Measurements from ENCODE around the gene CCDC195. TPM values are rescaled to one million over a fixed set of nuclear protein-coding genes. Genes with fewer than 3 reads are reported as not detected.

Gene CCDC195
- total and polyA plus RNA-seq, 4 donors = not detected

GRCh38 chr2:224685121-224685520 lies 31.0 kb downstream of the CCDC195 start:
- Histone ChIP-seq H3K36me3 (ENCODE audit: control insufficient read depth in 4 of 4, insufficient read depth in 4 of 4, low read length in 4 of 4) (no peaks in the 10 kb centered on the region), H3K4me3 (no peak overlapping the region), H3K9ac (ENCODE audit: insufficient read depth in 1 of 2, low read length in 2 of 2) (no peak overlapping the region), H3K27me3 (ENCODE audit: control insufficient read depth in 3 of 3, insufficient read depth in 3 of 3, low read length in 2 of 3) (no peaks in the 10 kb centered on the region), H3K27ac (ENCODE audit: low read depth in 1 of 2, low read length in 1 of 2) (no peak overlapping the region), H3K4me1 (ENCODE audit: control insufficient read depth in 5 of 5, insufficient read depth in 5 of 5, low read length in 5 of 5) (no peaks in the 10 kb centered on the region), H3K9me3 (ENCODE audit: control insufficient read depth in 4 of 4, insufficient read depth in 3 of 4, low read length in 3 of 4) (no peaks in the 10 kb centered on the region)
- ATAC-seq (ENCODE audit: insufficient read depth, low FRiP score) = no peak
- no peak for TF ChIP-seq CTCF (IDR thresholded peaks at IDR 0.05; ENCODE audit: control extremely low read depth, extremely low read depth)
- DNase-seq = no peak

GRCh38 chr2:224682134-224682533 lies 34.0 kb downstream of the CCDC195 start:
- no peak overlapping the region for H3K9ac ChIP-seq (ENCODE audit: insufficient read depth in 1 of 2, low read length in 2 of 2)
- ATAC-seq (ENCODE audit: insufficient read depth, low FRiP score) (no peak), DNase-seq (no peak)
- TF ChIP-seq CTCF (IDR thresholded peaks at IDR 0.05; ENCODE audit: control extremely low read depth, extremely low read depth) = no peak
- 44 to 79% methylated on average over 1 of the region's 1 CpG for WGBS, 2 donors
- H3K9me3 ChIP-seq (ENCODE audit: control insufficient read depth in 4 of 4, insufficient read depth in 3 of 4, low read length in 3 of 4) = no peaks in the 10 kb centered on the region
- no peak overlapping the region for H3K4me3 ChIP-seq
- no peak overlapping the region for H3K27ac ChIP-seq (ENCODE audit: low read depth in 1 of 2, low read length in 1 of 2)
- H3K27me3 ChIP-seq (ENCODE audit: control insufficient read depth in 3 of 3, insufficient read depth in 3 of 3, low read length in 2 of 3) = no peaks in the 10 kb centered on the region
- H3K36me3 ChIP-seq (ENCODE audit: control insufficient read depth in 4 of 4, insufficient read depth in 4 of 4, low read length in 4 of 4) = no peaks in the 10 kb centered on the region
- no peaks in the 10 kb centered on the region for H3K4me1 ChIP-seq (ENCODE audit: control insufficient read depth in 5 of 5, insufficient read depth in 5 of 5, low read length in 5 of 5)

GRCh38 chr2:224671731-224672130 lies 44.4 kb downstream of the CCDC195 start:
- DNase-seq (peak in 1 of 3 donors; percentile 4), ATAC-seq (ENCODE audit: insufficient read depth, low FRiP score) (no peak)
- 73 to 86% methylated on average over 1 of the region's 1 CpG for WGBS, 2 donors
- no peaks in the 10 kb centered on the region for H3K4me1 ChIP-seq (ENCODE audit: control insufficient read depth in 5 of 5, insufficient read depth in 5 of 5, low read length in 5 of 5)
- no peak for TF ChIP-seq CTCF (IDR thresholded peaks at IDR 0.05; ENCODE audit: control extremely low read depth, extremely low read depth)
- H3K36me3 ChIP-seq (ENCODE audit: control insufficient read depth in 4 of 4, insufficient read depth in 4 of 4, low read length in 4 of 4) = no peaks in the 10 kb centered on the region
- H3K4me3 ChIP-seq = no peak overlapping the region
- no peaks in the 10 kb centered on the region for H3K27me3 ChIP-seq (ENCODE audit: control insufficient read depth in 3 of 3, insufficient read depth in 3 of 3, low read length in 2 of 3)
- H3K9ac ChIP-seq (ENCODE audit: insufficient read depth in 1 of 2, low read length in 2 of 2) = no peak overlapping the region
- H3K27ac ChIP-seq (ENCODE audit: low read depth in 1 of 2, low read length in 1 of 2) = no peak overlapping the region
- peaks cover 0 to 2% (median 0%) of the 10 kb centered on the region in 4 donors for H3K9me3 ChIP-seq (ENCODE audit: control insufficient read depth in 4 of 4, insufficient read depth in 3 of 4, low read length in 3 of 4)

- H3K9ac ChIP-seq (ENCODE audit: insufficient read depth in 1 of 2, low read length in 2 of 2) = no peak overlapping the region
- H3K27me3 ChIP-seq (ENCODE audit: control insufficient read depth in 3 of 3, insufficient read depth in 3 of 3, low read length in 2 of 3) = no peaks in the 10 kb centered on the region
- TF ChIP-seq CTCF (IDR thresholded peaks at IDR 0.05; ENCODE audit: control extremely low read depth, extremely low read depth) = no peak
- H3K36me3 ChIP-seq (ENCODE audit: control insufficient read depth in 4 of 4, insufficient read depth in 4 of 4, low read length in 4 of 4) = no peaks in the 10 kb centered on the region
- no peak for ATAC-seq (ENCODE audit: insufficient read depth, low FRiP score)
- DNase-seq = no peak
- H3K9me3 ChIP-seq (ENCODE audit: control insufficient read depth in 4 of 4, insufficient read depth in 3 of 4, low read length in 3 of 4) = peaks cover 0 to 2% (median 0%) of the 10 kb centered on the region in 4 donors
- no peak overlapping the region for H3K27ac ChIP-seq (ENCODE audit: low read depth in 1 of 2, low read length in 1 of 2)
- no peaks in the 10 kb centered on the region for H3K4me1 ChIP-seq (ENCODE audit: control insufficient read depth in 5 of 5, insufficient read depth in 5 of 5, low read length in 5 of 5)
- H3K4me3 ChIP-seq = no peak overlapping the region
- 46 to 76% methylated on average over 1 of the region's 1 CpG for WGBS, 2 donors
Measured at GRCh38 chr2:224670203-224670602, 46.0 kb downstream of the CCDC195 start.
